ENCODE measurements around the gene DEFB114.

- TF ChIP-seq POLR2AphosphoS5 (IDR thresholded peaks at IDR 0.05) (no peak), EP300 (IDR thresholded peaks at IDR 0.05) (no peak), CTCF (IDR thresholded peaks at IDR 0.05) (no peak), POLR2A (IDR thresholded peaks at IDR 0.05) (no peak)
These were observed 15.6 kb upstream of the DEFB114 start for GRCh38 chr6:49979584-49979983.

Measured in upper lobe of left lung (tissue), 4 donors.